HG03108 (cell line): ENCODE data around the gene CA5B.
A peak's percentile ranks its signal among the peaks of the same experiment; 100 is the strongest.
"Not testable (repeated sequence)": the region's sequence is repeated elsewhere in the genome, so short reads cannot be mapped to it uniquely, and the experiment has no call there.

Experiments used
- ATAC-seq: cut with Tn5 transposase; IDR thresholded peaks from one replicate; pipeline ENCODE4 v1.9.1; 2021; ENCODE audit warnings: moderate library complexity; ENCODE audit not compliant: unreplicated experiment

The CA5B gene

DNA sequence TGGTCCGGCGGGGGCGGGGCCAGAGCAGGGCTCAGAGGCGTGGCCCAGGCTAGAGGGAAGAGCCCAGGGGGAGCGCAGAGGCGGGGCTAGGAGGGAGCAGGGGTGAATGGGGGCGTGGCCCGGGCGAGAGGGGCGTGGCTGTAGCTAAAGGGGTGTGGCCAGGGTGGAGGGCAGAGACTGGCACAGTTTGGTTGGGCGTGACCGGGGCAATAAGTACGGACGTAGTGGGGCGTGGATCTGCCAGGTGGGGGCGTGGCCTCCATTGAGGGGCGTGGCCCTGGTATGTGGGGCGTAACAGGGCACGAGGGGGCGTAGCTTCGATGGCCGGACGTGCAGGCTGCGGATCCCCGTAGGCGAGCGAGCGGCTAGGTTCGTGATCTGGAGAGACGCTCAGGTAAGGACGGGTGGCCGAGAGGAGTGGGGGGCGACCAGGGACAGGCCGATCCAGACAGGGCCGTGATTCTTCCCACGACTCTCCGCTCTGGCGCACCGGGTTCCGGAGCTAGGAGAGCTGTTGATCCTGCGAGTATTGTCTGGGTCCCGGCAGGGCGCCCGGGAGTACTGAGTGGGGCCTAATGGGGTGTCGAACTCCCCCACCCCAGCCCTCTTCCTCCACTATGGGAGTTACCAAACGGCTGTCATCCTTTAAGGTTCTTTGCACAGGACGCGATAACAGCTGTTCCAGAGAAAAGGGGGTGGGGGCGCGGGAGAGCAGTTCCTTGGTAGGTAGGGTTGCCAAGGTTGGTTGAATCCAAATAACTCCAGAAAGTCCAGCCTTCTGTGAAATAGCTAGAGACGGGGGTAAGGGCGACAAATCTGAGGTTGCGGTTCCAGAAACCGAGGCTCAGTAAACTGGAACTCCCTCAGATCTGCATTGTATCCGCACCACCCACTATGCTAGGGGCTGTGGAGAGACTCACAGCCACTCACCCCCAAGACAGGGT, at the start of gene CA5B:
TSS of gene CA5B (plus strand) at position 312 of the 944 bp plus-strand sequence. CDS start 11,754 bp downstream, outside the sequence.
- peak; percentile 96 for ATAC-seq

GRCh38 chrX:15694941-15695451, 43.1 kb upstream of the CA5B start:
- no peak for ATAC-seq

DNA sequence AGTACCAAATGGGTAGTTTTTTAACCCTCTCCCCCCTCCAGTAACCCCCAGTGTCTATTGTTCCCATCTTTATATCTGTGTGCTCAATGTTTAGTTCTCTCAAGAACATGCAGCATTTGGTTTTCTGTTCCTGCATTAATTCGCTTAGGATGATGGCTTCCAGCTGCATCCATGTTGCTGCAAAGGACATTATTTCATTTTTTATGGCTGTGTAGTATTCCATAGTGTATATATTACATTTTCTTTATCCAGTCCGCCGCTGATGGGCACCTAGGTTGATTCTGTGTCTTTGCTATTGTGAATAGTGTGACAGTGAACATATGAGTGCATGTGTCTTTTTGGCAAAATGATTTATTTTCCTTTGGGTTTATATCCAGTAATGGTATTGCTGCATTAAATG, 41.6 kb upstream of the CA5B start:
- ATAC-seq, result no peak

DNA sequence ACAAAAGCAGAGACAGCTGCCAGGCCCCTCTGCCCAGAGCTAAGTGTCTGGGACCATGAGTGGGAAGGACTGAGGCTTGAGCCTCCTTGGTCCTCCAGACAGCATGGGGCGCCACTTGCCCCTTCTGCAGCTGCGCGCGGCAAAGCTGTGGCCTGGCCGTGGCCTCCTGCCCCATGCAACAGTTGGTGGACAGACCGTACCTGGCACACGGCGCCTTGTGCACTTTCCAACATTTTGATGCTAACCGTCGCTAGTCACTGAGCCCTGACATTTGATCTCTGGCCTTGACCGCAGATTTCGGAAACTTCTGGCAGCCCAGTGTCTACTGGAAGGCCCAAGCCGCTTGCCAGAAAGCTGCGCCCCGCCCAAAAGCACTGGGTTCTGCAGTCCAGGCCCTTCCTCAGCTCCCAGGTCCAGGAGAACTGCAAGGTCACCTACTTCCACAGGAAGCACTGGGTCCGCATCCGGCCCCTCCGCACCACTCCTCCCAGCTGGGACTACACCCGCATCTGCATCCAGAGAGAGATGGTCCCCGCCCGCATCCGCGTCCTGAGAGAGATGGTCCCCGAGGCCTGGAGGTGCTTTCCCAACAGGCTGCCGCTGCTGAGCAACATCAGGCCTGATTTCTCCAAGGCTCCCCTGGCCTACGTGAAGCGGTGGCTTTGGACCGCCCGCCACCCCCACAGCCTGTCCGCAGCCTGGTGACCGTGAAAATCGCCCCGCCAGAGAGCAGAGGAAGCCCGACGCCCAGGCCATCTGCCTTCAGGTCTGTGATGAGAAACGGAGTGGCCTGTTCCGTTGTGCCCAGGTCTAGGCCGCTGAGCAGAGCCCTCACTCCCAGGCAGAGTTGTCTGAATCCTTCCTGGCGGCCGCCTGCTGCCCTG, 35.3 kb upstream of the CA5B start:
- ATAC-seq, result no peak

DNA sequence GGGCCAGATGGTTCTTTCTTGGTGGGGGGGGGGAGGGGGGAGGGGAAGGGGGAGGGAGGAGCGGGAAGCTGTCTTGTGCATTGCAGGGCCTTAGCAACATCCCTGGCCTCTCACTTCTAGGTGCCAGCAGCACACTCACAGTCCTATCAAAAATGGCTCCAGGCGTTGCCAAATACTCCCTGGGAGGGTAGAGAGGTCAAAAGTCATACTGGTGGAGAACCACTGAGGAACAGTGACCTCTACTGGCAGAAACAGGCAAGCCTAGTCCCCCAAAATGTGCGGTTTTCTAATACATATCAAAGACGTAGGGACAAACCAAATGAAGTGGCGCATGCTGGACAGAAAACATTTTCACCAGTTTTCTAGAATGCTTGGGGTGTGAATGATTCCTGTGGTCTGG, 34.3 kb upstream of the CA5B start:
- not testable (repeated sequence) for ATAC-seq

DNA sequence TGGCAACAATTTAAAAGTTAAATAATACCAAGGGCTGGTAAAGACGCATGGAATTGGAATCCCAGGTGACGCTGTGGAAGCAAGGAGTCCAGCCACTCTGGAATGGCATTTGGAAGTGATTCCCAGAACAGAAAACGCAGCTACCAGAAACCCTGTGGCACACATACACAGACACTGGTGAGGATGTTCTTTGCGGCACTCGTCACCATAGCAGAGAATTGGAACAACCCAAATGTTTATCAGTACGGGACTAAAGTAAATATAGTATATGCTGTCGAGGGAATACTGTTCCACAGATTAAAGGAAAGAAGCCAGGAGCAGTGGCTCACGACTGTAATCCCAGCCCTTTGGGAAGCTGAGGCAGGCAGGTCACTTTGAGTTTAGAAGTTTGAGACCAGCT, 33.8 kb upstream of the CA5B start:
- not testable (repeated sequence) for ATAC-seq

DNA sequence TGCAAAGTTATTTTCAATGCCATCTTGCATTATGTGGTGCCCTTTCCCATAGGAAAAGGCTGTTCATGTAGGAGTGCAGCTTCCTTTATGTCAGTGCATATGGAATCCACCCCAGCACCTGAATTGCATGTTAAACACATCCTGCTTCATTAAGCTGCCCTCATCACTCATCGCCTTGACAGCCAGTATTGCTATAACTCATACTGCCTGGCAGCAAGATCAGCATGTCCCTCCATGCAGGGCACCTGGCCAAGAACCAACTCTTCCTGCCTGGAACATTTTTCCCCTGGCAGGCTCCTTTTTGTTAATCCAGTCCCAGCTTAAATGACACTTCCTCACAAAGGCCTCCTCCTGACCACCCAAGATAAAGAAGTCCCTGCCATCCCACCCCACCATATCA, 23.5 kb upstream of the CA5B start:
- ATAC-seq, result no peak

- no peak for ATAC-seq
These were observed 19.6 kb upstream of the CA5B start for GRCh38 chrX:15718283-15718970.

GRCh38 chrX:15719324-15719968, 18.6 kb upstream of the CA5B start:
- ATAC-seq, result no peak

DNA sequence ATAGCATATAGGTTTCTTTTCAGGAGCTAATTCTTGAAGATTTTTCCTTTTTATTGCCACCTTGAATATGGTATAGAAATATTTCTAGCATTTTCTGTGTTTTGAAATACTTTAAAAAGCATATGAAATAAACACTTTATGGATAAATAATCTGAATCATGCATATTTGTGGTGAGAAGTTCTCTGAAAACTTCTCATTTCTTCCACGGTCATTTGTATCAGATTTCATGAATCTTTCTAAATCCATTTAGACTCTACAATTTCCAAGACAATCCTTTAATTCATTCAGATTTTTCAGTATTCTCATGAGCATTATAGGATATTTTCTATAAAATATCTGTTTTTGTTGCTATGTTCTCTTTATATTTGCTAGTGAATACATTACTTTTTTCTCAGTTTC, 16.2 kb upstream of the CA5B start:
- no peak for ATAC-seq

- no peak for ATAC-seq
These were observed 14.1 kb upstream of the CA5B start for GRCh38 chrX:15723887-15724517.

GRCh38 chrX:15724911-15725310, 13.2 kb upstream of the CA5B start:
- ATAC-seq, result no peak

DNA sequence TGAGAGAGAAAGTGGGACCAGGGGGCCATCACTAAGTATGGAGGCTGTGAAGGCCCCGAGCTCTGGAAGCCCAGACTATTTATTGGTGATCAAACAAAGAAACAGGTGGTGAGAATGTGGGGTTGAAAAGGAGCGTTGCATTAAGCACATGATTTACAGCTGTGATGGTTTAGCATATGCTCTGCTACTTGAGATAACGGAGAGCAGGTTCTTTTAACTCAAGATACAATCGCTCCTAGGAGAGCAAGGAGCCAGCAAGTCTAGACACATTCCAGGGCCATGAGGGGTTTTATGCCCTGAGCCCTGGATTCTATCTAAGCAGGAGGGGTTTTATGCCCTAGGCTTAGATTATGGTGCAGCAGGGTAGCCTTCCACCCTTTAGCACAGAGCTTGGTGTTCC, 6.7 kb upstream of the CA5B start:
- ATAC-seq, result not testable (repeated sequence)

GRCh38 chrX:15737190-15737958, 696 bp upstream of the CA5B start:
- ATAC-seq, result no peak

GRCh38 chrX:15739886-15740285, 1.8 kb downstream of the CA5B start:
- ATAC-seq, result no peak

DNA sequence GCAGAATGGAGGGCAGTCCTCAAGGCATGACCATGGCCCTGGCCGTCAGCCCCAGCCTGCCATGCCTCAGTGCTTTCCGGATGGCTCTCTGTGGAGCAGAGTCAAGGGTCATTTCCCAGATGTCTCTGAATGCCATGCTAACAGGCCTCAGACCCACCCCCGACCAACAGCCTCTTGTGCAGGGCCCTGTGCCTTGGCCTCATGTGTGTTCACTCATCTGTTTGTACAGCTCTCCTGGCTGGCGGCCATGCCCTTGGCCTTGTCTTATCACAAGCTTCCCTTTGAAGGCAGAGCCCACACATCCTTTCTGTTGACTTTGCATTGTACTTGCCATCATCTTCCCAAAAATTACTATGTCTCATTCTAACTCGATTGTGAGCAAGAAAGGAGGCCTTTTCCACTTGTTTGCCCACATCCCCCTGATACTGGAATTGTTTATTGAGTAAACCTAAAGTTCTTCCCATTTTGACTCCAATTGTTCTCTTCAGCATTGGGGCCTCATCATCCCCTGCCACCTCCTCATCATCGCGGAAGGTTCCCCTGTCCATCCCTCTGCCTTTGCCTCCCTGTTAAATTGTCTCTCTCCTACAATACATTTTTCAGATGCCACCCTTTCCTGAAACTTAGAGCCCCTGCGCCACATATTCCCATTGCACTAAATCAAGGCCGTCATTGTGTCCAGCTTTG, 6.3 kb downstream of the CA5B start:
- ATAC-seq, result no peak

- no peak for ATAC-seq
These were observed 7.1 kb downstream of the CA5B start for GRCh38 chrX:15745179-15745578.

DNA sequence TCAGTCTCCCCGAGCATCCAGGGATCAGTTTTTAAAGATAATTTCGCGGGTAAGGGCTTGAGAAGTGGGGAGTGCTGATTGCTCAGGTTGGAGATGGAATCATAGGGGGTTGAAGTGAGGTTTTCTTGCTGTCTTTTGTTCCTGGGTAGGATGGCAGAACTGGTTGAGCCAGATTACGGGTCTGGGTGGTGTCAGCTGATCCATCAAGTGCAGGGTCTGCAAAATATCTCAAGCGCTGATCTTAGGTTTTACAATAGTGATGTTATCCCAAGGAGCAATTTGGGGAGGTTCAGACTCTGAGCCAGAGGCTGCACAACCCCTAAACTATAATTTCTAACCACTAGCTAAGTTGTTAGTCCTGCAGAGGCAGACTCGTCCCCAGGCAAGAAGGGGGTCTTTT, 8.6 kb downstream of the CA5B start:
- ATAC-seq, result not testable (repeated sequence)
